ENCODE data around the gene ERC2. TPM values are rescaled to one million over a fixed set of nuclear protein-coding genes. Genes with fewer than 3 reads are reported as not detected.

ERC2 gene
- polyA plus RNA-seq, 5 donors: 1.4 to 3.0 (median 2.1) TPM

GRCh38 chr3:55494976-55495375 lies 973.3 kb downstream of the ERC2 start:
- DNase-seq: no peak

- no peak for DNase-seq
These were observed 975.3 kb downstream of the ERC2 start for GRCh38 chr3:55492976-55493375.

GRCh38 chr3:55491296-55491816 lies 976.9 kb downstream of the ERC2 start:
- DNase-seq: no peak

GRCh38 chr3:55490276-55490913 lies 977.9 kb downstream of the ERC2 start:
- no peak for DNase-seq

- no peak for DNase-seq
These were observed 978.5 kb downstream of the ERC2 start for GRCh38 chr3:55489798-55490132.

- DNase-seq: peak; percentile 74 to 75
These were observed 979.7 kb downstream of the ERC2 start for GRCh38 chr3:55488398-55489055.

GRCh38 chr3:55487381-55488241 lies 980.7 kb downstream of the ERC2 start:
- peak in 1 of 2 donors; percentile 40 for DNase-seq

GRCh38 chr3:55486857-55487380 lies 981.3 kb downstream of the ERC2 start, which contains the start of gene WNT5A:
WNT5A (minus strand) TSS chr3:55487306; CDS start chr3:55486985, 321 bp downstream.
- no peak for DNase-seq

GRCh38 chr3:55486101-55486856 lies 982.0 kb downstream of the ERC2 start:
- DNase-seq: peak; percentile 42 to 66

GRCh38 chr3:55484801-55485791 lies 983.2 kb downstream of the ERC2 start:
- peak; percentile 77 to 78 for DNase-seq

- DNase-seq: no peak
These were observed 984.0 kb downstream of the ERC2 start for GRCh38 chr3:55484191-55484689.

- DNase-seq: no peak
These were observed 984.8 kb downstream of the ERC2 start for GRCh38 chr3:55483196-55484095.

- DNase-seq: peak in 1 of 2 donors; percentile 39
These were observed 985.6 kb downstream of the ERC2 start for GRCh38 chr3:55482496-55483195.

GRCh38 chr3:55481744-55482495 lies 986.3 kb downstream of the ERC2 start:
- no peak for DNase-seq

- no peak for DNase-seq
These were observed 987.1 kb downstream of the ERC2 start for GRCh38 chr3:55480911-55481743.
